Lower leg skin (tissue), 3 donors: Measurements from ENCODE around the gene SYT6.

ENCODE experiments used
- CTCF ChIP-seq, 3 donors: fragments of 450-650 bp; IDR thresholded peaks; one replicate each; pipeline ENCODE4 v1.5.1; 2016; ENCODE audit warnings: antibody characterized with exemption in 3 of 3, mild to moderate bottlenecking in 3 of 3, moderate library complexity in 2 of 3
- POLR2A ChIP-seq, 2 donors: fragments of 450-650 bp; IDR thresholded peaks; one replicate each; pipeline ENCODE4 v1.6.1; 2016 to 2017; ENCODE audit warnings: antibody characterized with exemption in 2 of 2, mild to moderate bottlenecking in 1 of 2, moderate library complexity in 1 of 2

DNA sequence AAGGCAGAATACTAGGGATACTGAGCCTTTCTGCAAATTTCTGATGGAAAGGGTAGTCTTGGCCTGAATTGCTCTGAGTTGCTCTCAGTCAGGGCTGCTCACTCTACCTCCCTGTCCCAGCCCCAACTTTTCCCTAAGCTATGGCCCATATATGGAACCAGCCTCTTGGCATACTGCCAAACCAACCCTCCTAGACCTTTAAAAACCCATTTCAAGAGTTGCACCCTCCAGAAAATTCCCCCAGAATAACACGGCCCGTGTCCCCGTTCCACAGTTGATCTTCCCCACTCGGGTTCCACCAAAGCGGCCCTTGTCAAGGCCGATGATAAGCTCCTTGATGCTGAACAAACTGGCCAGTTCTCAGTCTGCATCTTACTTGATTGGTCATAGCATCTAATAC lies 25.4 kb downstream of the SYT6 start:
- TF ChIP-seq CTCF (IDR thresholded peaks at IDR 0.05) (no peak), POLR2A (IDR thresholded peaks at IDR 0.05) (no peak)
